ENCODE results near the gene OLFML3. TPM values are rescaled to one million over a fixed set of nuclear protein-coding genes. Genes with fewer than 3 reads are reported as not detected.

OLFML3 gene
- total and polyA plus RNA-seq, 2 of the 8 experiments (the other 6 are each of a cell fraction or from before 2014, with no cell fraction given), result 56.0 to 72.3 TPM

DNA sequence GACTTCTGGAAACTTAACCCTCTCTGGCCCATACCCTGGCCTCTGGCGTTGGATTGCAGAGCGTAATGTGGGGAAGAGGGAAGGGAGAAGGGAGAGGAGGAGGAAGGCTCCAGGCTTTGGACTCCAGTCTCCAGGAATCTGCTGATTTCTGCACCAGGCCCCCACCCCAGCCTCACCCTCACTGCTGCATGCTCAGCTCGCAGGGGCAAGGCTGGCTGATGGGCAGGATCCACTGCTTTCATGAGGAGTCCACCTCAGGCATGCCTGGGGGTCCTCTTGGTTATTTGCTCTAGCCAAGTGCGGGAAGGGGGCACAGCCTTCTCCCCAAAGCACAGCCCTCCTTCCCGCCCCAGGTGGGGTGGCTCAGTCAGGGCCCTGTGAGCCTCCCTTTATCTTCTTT, 3.7 kb downstream of the OLFML3 start (continued):
- no peak for TF ChIP-seq CHD7 (IDR thresholded peaks at IDR 0.05; ENCODE audit: insufficient replicate concordance, low read length)
- no peak for TF ChIP-seq POLR2A (IDR thresholded peaks at IDR 0.05; ENCODE audit: control extremely low read depth in 1 of 2, low read depth in 2 of 2, low read length in 2 of 2)
- no peak for TF ChIP-seq CEBPB (IDR thresholded peaks at IDR 0.05; ENCODE audit: low read depth, low read length)
- no peak for TF ChIP-seq GTF2F1 (IDR thresholded peaks at IDR 0.05; ENCODE audit: borderline replicate concordance, low read depth, low read length)
- no peak for TF ChIP-seq TEAD4 (IDR thresholded peaks at IDR 0.05; ENCODE audit: low read depth, low read length)
- TF ChIP-seq CBX8 (IDR thresholded peaks at IDR 0.05; ENCODE audit: borderline replicate concordance, low read depth, low read length), result no peak
- no peak for TF ChIP-seq TBP (IDR thresholded peaks at IDR 0.05; ENCODE audit: low read depth, low read length)
- TF ChIP-seq YY1 (IDR thresholded peaks at IDR 0.05; ENCODE audit: low read depth, low read length), result no peak
- TF ChIP-seq KDM4A (IDR thresholded peaks at IDR 0.05; ENCODE audit: low read depth, low read length, severe bottlenecking), result no peak
- no peak for TF ChIP-seq FOSL1 (IDR thresholded peaks at IDR 0.05; ENCODE audit: insufficient read depth, low read depth, low read length)
- no peak for TF ChIP-seq POLR2AphosphoS5 (IDR thresholded peaks at IDR 0.05; ENCODE audit: low read depth, low read length)
- TF ChIP-seq SIX5 (IDR thresholded peaks at IDR 0.05; ENCODE audit: low read depth, low read length), result no peak
- TF ChIP-seq RAD21 (IDR thresholded peaks at IDR 0.05 in 1 of 2, conservative IDR thresholded peaks at IDR 0.05 in 1 of 2; ENCODE audit: low read depth in 2 of 2, low read length in 2 of 2), result no peak

Measured in H1 (cell line).